Measurements from ENCODE around the gene CDKN1B.

- TF ChIP-seq POLR2AphosphoS5 (IDR thresholded peaks at IDR 0.05; ENCODE audit: low read depth) (peak; percentile 67), CTCF (conservative IDR thresholded peaks at IDR 0.05; ENCODE audit: low read depth in 2 of 2) (no peak), EZH2 (IDR thresholded peaks at IDR 0.05; ENCODE audit: low read depth, unreplicated experiment) (no peak), REST (IDR thresholded peaks at IDR 0.05; ENCODE audit: unreplicated experiment) (no peak), CREB1 (CRISPR knock-in tag; IDR thresholded peaks at IDR 0.05; ENCODE audit: low read depth) (0 out of 2 replicates have a peak, but pooled peaks have one; percentile 23), STAT1 (IDR thresholded peaks at IDR 0.05; ENCODE audit: unreplicated experiment) (no peak), JUNB (IDR thresholded peaks at IDR 0.05; ENCODE audit: unreplicated experiment) (no peak), ETS1 (IDR thresholded peaks at IDR 0.05) (no peak), EZH2phosphoT487 (IDR thresholded peaks at IDR 0.05; ENCODE audit: unreplicated experiment) (no peak)
These were observed at the start of gene CDKN1B for GRCh38 chr12:12716793-12717585.

Measured in GM23338 (cell line).